Stimulated activated CD8-positive, alpha-beta memory T cell treated with anti-CD3 and anti-CD28 coated beads, Interleukin-2, amount 100 ng/mL, for 1 hour (primary cell): ENCODE data around the gene TRIO.

Experiments used
- DNase-seq, 2 donors: peaks; one replicate each; pipeline ENCODE4 v3.0.0-alpha.2; 2020; ENCODE audit warnings: low read depth in 2 of 2

The TRIO gene

GRCh38 chr5:14292766-14293658 is 149.9 kb downstream of the TRIO start:
- DNase-seq = no peak

GRCh38 chr5:14295610-14296009 is 152.5 kb downstream of the TRIO start:
- no peak for DNase-seq

GRCh38 chr5:14296533-14297331 is 153.6 kb downstream of the TRIO start:
- DNase-seq = no peak

- no peak for DNase-seq
Observed at GRCh38 chr5:14297697-14298096, 154.6 kb downstream of the TRIO start.

- DNase-seq = no peak
Observed at GRCh38 chr5:14298126-14298847, 155.1 kb downstream of the TRIO start.

GRCh38 chr5:14299666-14300065 is 156.5 kb downstream of the TRIO start:
- no peak for DNase-seq

GRCh38 chr5:14301186-14301585 is 158.0 kb downstream of the TRIO start:
- DNase-seq = no peak

GRCh38 chr5:14302330-14302729 is 159.2 kb downstream of the TRIO start:
- no peak for DNase-seq

GRCh38 chr5:14305045-14305444 is 161.9 kb downstream of the TRIO start:
- DNase-seq = no peak

GRCh38 chr5:14306329-14306815 is 163.2 kb downstream of the TRIO start:
- no peak for DNase-seq

- no peak for DNase-seq
Observed at GRCh38 chr5:14308384-14309154, 165.4 kb downstream of the TRIO start.

- no peak for DNase-seq
Observed at GRCh38 chr5:14309199-14309598, 166.1 kb downstream of the TRIO start.

- no peak for DNase-seq
Observed at GRCh38 chr5:14309878-14310531, 166.9 kb downstream of the TRIO start.

- DNase-seq = no peak
Observed at GRCh38 chr5:14310901-14311300, 167.8 kb downstream of the TRIO start.

GRCh38 chr5:14313986-14314690 is 171.0 kb downstream of the TRIO start:
- DNase-seq = no peak

GRCh38 chr5:14316471-14316870 is 173.3 kb downstream of the TRIO start:
- DNase-seq = no peak

- DNase-seq = no peak
Observed at GRCh38 chr5:14319102-14319501, 176.0 kb downstream of the TRIO start.

GRCh38 chr5:14321936-14322335 is 178.8 kb downstream of the TRIO start:
- no peak for DNase-seq

GRCh38 chr5:14322437-14323187 is 179.5 kb downstream of the TRIO start:
- DNase-seq = no peak
